Kidney (tissue), 14 donors: ENCODE data around the gene GORASP1. TPM values are rescaled to one million over a fixed set of nuclear protein-coding genes. Genes with fewer than 3 reads are reported as not detected.

Source experiments
- DNase-seq, 5 donors: peaks; one replicate each; pipeline ENCODE4 v3.0.0-alpha.2; 2013 to 2020
- FAIRE-seq: peaks from 2 replicates; lab custom pipeline; 2012; peaks lifted over from hg19 to GRCh38; lab: Jason Lieb, UNC
- H3K27ac ChIP-seq, 2 donors: one replicate each; pipeline ENCODE4 v1.7.0; 2013; ENCODE audit warnings: low read depth in 2 of 2, low read length in 2 of 2, inconsistent platforms in 1 of 2
- H3K27me3 ChIP-seq: one replicate; pipeline ENCODE4 v1.7.1; 2013; ENCODE audit warnings: low read length, inconsistent platforms; ENCODE audit not compliant: control insufficient read depth, insufficient read depth
- H3K36me3 ChIP-seq, 3 donors: one replicate each; pipeline versions ENCODE4 v1.7.0 to v1.7.1; 2013; ENCODE audit warnings: low read length in 3 of 3, control low read depth in 1 of 3, inconsistent platforms in 1 of 3; ENCODE audit not compliant: insufficient read depth in 3 of 3, control insufficient read depth in 2 of 3
- H3K4me1 ChIP-seq, 3 donors: one replicate each; pipeline versions ENCODE4 v1.7.0 to v1.7.1; 2013; ENCODE audit warnings: low read length in 3 of 3, inconsistent platforms in 1 of 3, low read depth in 1 of 3; ENCODE audit not compliant: control insufficient read depth in 2 of 3, insufficient read depth in 2 of 3
- H3K4me3 ChIP-seq, 3 donors: one replicate each; pipeline versions ENCODE4 v1.7.0 to v1.8.1; 2013; ENCODE audit warnings: low read length in 3 of 3, control low read depth in 1 of 3, inconsistent platforms in 1 of 3
- H3K9ac ChIP-seq, 3 donors: one replicate each; pipeline versions ENCODE4 v1.7.0 to v1.7.1; 2013; ENCODE audit warnings: low read length in 3 of 3, control low read depth in 1 of 3, inconsistent platforms in 1 of 3
- H3K9me3 ChIP-seq, 3 donors: one replicate each; pipeline versions ENCODE4 v1.7.0 to v1.7.1; 2013; ENCODE audit warnings: low read length in 3 of 3, control low read depth in 1 of 3, inconsistent platforms in 1 of 3; ENCODE audit not compliant: control insufficient read depth in 2 of 3, insufficient read depth in 1 of 3
- intact Hi-C: fragments of 100-400 bp; cut with DNase I; formaldehyde crosslinking; loops from one replicate; pipeline ENCODE4 v1.11.1; 2022
- polyA plus RNA-seq: library from polyadenylated mRNA; stranded (reverse); fragments of 350-450 nt; fragmentation: Illumina TruSeq; extraction: RNeasy Lipid Tissue Mini Kit (QIAGEN cat#74804); gene quantifications from one replicate; pipeline ENCODE4 v1.2.3, GENCODE V29; 2014; ENCODE audit warnings: low read depth, low replicate concordance; ENCODE audit not compliant: insufficient read depth
- total RNA-seq: library from RNA; stranded (reverse); fragmentation: NEBNext Ultra II Directional; extraction: Animal tissue kit (Norgen Biotek cat#: 25700); gene quantifications from one replicate; pipeline ENCODE4 v1.2.1, GENCODE V29; 2021
- TF ChIP-seq, protein P1 (sequence below): IDR thresholded peaks from 3 replicates; pipeline ENCODE4 v1.5.1; 2012; ENCODE audit warnings: mild to moderate bottlenecking, moderate library complexity, borderline replicate concordance; ENCODE audit not compliant: insufficient read depth; ENCODE audit errors: extremely low read depth
- donor health status: control.
- donor health status: control.
- donor health status: control.
- donor health status: control.
- donor health status: control.
- donor health status: DM: yes; HTN: yes; CAD: no.
- donor health status: Normal renal cell carcinoma (clear cell type).

The GORASP1 gene
- total and polyA plus RNA-seq, 2 donors from 2014 or later = 38.8 to 70.9 TPM

DNA sequence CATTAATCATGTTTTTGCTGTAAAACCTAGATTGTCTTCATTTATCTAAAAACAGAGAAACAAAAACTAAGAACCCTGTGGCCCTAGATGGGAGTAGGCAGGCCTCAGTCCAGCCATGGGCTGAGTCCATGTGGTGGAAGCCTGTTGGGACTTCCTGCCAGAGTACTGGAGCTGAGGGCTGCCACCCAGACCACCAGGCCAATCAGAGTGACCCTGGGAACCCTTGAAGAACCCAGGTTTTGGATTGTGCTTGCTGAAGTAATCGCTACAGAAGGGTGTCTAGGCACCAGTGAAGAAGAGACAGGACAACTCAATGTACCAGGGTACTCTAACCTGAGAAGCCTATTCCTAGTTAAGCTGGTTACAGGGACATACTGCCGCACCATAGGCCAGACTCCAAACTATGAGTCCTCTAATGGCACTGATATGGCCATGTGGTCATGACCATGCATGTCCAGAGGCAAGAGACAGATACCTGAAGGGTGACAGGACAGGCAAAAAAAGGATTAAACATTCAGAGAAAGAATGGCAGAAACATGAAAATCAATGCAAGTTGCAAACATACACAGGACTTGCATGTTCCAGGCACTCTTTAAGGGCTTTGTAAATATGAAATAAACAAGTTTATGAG is 33.0 kb upstream of the GORASP1 start:
- TF ChIP-seq, protein P1, sequence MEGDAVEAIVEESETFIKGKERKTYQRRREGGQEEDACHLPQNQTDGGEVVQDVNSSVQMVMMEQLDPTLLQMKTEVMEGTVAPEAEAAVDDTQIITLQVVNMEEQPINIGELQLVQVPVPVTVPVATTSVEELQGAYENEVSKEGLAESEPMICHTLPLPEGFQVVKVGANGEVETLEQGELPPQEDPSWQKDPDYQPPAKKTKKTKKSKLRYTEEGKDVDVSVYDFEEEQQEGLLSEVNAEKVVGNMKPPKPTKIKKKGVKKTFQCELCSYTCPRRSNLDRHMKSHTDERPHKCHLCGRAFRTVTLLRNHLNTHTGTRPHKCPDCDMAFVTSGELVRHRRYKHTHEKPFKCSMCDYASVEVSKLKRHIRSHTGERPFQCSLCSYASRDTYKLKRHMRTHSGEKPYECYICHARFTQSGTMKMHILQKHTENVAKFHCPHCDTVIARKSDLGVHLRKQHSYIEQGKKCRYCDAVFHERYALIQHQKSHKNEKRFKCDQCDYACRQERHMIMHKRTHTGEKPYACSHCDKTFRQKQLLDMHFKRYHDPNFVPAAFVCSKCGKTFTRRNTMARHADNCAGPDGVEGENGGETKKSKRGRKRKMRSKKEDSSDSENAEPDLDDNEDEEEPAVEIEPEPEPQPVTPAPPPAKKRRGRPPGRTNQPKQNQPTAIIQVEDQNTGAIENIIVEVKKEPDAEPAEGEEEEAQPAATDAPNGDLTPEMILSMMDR = no peak
- intact Hi-C loops = no loop called here
- H3K27me3 ChIP-seq = no peaks in the 10 kb centered on the region
- FAIRE-seq (no peak), DNase-seq (no peak)
- H3K9ac ChIP-seq = peak overlapping the region in 1 of 3 donors; percentile 37
- no peaks in the 10 kb centered on the region for H3K9me3 ChIP-seq
- H3K27ac ChIP-seq = peak overlapping the region in 1 of 2 donors; percentile 73
- peaks cover 5 to 30% (median 24%) of the 10 kb centered on the region in 3 donors for H3K36me3 ChIP-seq
- H3K4me3 ChIP-seq = no peak overlapping the region
- H3K4me1 ChIP-seq = peaks cover 0 to 22% (median 21%) of the 10 kb centered on the region in 3 donors

DNA sequence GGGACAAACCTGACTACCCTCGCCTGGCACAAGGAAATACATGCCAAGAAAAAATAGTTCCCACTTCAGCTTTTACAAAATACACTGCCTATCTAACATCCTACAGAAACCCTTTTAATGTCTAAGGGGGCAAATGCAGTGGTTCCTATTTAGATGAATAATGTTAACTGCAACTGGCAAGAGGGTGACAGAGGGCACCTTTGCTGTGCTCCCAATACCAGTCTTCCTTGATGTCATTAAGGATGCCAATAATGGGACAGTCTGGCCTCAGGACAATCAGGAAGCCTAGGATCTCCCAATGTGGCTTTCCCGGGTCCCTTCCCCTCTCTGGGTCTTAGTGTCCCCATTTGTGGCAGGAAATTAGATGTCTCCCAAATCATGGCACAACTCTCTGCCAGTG is 32.0 kb upstream of the GORASP1 start:
- peaks cover 5 to 20% (median 17%) of the 10 kb centered on the region in 3 donors for H3K36me3 ChIP-seq
- TF ChIP-seq, protein P1 = no peak
- no peak for DNase-seq
- H3K27ac ChIP-seq = no peak overlapping the region
- no peaks in the 10 kb centered on the region for H3K27me3 ChIP-seq
- no peak overlapping the region for H3K9ac ChIP-seq
- peaks cover 0 to 22% (median 21%) of the 10 kb centered on the region in 3 donors for H3K4me1 ChIP-seq
- no peak for FAIRE-seq
- no peaks in the 10 kb centered on the region for H3K9me3 ChIP-seq
- intact Hi-C loops = no loop called here
- H3K4me3 ChIP-seq = no peak overlapping the region

DNA sequence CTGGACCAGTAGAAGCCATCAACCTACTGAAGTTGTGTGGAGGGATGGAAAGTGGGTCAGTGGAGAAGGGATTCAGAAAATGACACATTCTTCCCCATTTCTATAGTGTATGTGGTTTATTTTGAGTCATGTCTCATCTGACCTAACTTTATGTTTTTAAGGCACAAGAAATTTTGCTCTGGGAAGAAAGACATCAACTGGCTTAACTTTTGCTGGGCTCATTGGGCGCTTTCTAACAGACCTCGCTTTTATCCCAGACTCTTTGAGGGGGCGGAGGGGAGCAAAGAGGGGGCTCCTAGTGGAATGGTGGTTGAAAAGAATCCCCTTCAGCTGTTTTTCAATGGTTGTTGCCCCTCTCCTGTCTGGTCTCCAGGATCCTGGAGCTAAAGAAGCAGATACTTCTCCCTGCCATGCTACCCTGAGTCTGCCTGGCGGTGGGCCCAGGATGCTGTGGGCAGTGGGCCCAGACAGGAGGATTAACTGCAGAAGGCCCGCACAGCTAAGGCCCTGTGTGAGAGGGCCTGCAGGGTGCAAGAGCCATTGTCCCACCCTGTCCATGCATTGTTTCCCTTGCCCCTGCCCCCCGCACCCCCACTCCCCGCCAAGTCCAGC is 31.5 kb upstream of the GORASP1 start:
- no peaks in the 10 kb centered on the region for H3K9me3 ChIP-seq
- H3K4me3 ChIP-seq = no peak overlapping the region
- H3K27ac ChIP-seq = no peak overlapping the region
- intact Hi-C loops = no loop called here
- peaks cover 5 to 15% (median 12%) of the 10 kb centered on the region in 3 donors for H3K36me3 ChIP-seq
- FAIRE-seq = no peak
- no peak overlapping the region for H3K9ac ChIP-seq
- TF ChIP-seq, protein P1 = no peak
- DNase-seq = no peak
- H3K27me3 ChIP-seq = no peaks in the 10 kb centered on the region
- peaks cover 0 to 22% (median 21%) of the 10 kb centered on the region in 3 donors for H3K4me1 ChIP-seq
